Fibroblast of skin of right biceps (primary cell): ENCODE data around the gene KCNE5.
"Not testable (repeated sequence)": the region's sequence is repeated elsewhere in the genome, so short reads cannot be mapped to it uniquely, and the experiment has no call there.

Experiments used
- DNase-seq: peaks from one replicate; pipeline ENCODE4 v3.0.0-alpha.2; 2013

The KCNE5 gene

DNA sequence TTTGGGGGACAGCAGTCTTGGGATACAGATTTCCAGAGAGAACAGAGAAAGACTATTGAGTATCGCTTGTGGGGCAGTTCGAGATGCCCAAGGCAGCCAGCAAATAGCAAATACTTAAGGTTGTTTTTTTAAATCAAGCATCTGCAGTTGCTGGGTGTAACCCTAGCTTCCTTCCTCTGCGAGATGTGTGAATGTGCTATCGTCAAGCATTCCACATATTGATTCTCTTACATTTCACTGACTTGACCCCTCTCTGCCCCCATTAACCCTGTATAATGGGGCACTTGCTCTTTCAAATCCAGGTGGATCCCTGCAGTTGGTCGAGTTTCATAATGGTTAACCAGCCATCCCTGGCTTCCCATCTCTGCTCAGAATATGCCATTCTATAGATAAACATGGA is 23.5 kb downstream of the KCNE5 start:
- no peak for DNase-seq

- DNase-seq: peak; percentile 22
Measured at GRCh38 chrX:109600237-109600651, 24.7 kb downstream of the KCNE5 start.

GRCh38 chrX:109596015-109596414 is 29.0 kb downstream of the KCNE5 start:
- DNase-seq: no peak

DNA sequence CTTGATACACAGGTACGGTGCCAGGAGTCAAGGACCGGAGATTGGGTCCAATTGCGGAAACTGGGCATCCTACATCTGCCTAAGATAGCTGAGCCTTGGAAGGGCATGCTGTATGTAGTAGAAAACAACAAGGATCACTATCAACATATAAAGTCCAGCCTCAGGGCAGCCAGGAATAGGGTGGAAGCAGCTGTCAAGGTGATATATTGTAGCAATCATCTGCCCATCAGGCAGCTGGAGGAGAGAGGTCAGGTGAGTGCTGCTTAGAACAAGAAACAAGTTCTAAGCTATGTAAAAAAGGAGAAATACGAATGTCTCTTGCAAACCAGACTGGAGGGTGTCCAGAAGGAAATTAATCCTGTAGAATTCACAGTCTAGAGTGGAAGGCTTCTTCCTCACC is 34.8 kb downstream of the KCNE5 start:
- no peak for DNase-seq

- DNase-seq: no peak
Measured at GRCh38 chrX:109585488-109585887, 39.5 kb downstream of the KCNE5 start.

- DNase-seq: peak; percentile 0
Measured at GRCh38 chrX:109578916-109579315, 46.1 kb downstream of the KCNE5 start.

DNA sequence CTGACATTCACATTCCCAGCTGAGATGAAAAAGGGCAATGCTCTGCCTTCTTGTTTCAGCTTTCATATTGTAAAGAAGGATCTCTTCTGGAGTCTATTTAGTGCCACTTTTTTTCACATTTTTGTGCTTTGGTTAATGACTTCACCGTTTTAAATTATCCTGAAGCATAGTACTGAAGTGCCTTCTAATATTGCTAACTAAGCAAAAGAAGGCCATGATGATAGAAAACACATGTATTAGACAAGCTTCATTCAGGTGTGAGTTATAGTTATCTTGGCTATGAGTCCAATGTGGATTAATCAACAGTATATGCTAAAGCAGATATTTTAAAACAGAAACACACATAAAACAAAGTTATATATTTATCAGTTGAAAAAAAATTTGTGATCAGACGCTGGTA is 47.9 kb downstream of the KCNE5 start:
- DNase-seq: no peak

GRCh38 chrX:109576083-109576482 is 48.9 kb downstream of the KCNE5 start:
- DNase-seq: not testable (repeated sequence)
